GM12874 (cell line): ENCODE data around the gene SDHB.

Source experiments
- TF ChIP-seq, protein P1 (sequence below): IDR thresholded peaks from 2 replicates; pipeline ENCODE4 v1.5.1; 2011; ENCODE audit warnings: low read depth, mild to moderate bottlenecking, control low read depth, low read length, moderate library complexity; ENCODE audit not compliant: insufficient read depth

SDHB gene

DNA sequence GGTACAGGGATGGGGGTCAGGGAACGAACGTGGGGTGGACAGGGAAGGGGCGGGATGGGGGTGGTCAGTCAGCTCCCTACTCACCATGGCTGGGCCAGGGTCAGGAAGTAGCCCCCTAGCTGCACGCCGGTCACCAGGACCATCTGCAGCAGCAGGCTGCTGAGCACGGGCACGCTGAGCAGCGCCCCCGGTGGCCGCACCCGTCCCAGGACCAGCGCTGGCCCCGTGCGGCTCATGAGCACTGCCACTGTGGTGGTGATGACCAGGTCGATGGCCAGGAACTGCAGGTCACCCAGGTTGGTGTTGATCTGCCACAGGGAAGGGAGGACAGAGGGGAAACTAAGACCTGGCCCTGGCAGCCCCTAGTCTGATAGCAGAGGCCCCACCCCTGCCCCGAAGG, 66.9 kb downstream of the SDHB start:
- TF ChIP-seq, protein P1, sequence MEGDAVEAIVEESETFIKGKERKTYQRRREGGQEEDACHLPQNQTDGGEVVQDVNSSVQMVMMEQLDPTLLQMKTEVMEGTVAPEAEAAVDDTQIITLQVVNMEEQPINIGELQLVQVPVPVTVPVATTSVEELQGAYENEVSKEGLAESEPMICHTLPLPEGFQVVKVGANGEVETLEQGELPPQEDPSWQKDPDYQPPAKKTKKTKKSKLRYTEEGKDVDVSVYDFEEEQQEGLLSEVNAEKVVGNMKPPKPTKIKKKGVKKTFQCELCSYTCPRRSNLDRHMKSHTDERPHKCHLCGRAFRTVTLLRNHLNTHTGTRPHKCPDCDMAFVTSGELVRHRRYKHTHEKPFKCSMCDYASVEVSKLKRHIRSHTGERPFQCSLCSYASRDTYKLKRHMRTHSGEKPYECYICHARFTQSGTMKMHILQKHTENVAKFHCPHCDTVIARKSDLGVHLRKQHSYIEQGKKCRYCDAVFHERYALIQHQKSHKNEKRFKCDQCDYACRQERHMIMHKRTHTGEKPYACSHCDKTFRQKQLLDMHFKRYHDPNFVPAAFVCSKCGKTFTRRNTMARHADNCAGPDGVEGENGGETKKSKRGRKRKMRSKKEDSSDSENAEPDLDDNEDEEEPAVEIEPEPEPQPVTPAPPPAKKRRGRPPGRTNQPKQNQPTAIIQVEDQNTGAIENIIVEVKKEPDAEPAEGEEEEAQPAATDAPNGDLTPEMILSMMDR, result peak; percentile 56

DNA sequence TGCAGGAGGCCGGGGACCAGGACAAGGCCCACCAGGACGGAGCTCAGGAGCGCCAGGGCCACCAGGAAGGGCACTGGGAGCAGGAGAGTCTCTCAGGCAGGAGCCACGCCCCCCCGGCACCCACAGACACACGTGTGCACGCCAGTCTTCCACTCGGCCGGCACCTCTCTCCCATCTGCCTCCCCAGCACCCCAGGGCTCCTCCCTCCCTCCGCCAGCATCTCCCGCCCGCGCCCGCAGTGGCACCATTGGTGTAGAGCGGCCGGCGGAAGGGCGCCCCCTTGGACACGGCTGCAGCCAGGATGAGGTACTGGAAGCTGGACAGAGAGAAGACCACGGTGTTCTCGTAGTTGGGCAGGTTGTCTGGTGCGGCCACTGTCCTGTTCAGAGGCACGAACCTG, 67.3 kb downstream of the SDHB start:
- TF ChIP-seq, protein P1, result no peak

DNA sequence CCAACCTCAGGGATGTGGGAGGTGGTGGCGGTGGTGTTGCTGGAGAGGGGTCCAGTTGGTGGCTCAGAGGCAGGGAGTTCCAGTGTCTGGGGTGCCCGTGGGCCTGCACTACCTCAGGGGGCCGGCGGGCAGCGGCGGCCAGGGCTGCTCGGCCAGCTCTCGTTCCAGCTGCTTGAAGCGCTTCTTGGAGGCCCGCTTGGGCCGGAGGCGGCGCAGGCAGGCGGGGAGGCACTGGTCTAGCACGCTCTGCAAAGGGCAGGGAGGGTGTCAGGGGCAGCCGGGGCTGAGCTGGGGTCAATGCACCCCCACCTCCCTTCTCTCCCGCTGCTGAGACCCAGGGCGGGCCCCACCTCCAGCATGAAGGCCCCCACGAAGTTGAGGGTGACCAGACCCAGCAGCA, 67.7 kb downstream of the SDHB start:
- TF ChIP-seq, protein P1, result no peak

DNA sequence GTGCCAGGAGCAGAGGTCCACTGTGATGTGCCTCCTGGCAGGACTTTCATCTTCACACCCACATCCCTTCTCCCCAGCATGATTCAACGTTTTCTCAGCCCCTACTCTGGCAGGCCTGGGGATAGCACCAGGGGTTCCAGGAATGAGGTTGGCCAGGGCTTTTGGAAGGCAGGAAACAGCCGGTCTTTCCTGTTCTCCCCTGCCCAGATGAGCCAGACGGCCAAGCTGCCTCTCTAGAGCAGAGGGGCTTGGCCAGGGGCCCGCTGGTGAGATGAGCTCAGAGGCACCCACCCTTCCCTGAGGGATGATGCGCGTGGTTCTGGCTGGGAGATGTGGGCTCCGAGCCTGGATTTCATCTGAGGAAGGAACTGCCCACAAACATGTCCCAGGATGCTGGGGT, 69.1 kb downstream of the SDHB start:
- TF ChIP-seq, protein P1, result no peak

DNA sequence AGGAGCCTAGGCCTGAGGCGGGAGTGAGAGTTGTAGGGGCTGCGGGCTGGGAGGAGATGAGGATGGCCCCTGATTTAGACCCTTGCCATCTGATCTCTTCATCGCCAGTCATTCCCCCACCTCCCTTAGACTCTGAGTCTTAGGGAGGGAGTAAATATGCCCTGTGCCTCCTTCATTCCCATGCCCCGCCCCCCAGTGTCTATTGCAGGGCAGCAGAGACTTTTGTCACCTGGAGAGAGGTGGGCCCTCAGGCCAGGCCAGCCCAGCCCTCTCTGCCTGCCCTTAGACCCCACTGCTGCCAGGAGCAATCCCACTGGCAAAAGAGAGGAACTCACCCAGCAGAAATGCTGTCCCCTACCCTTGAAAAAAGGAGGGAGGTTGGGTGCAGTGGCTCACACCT, 70.2 kb downstream of the SDHB start:
- TF ChIP-seq, protein P1, result no peak

DNA sequence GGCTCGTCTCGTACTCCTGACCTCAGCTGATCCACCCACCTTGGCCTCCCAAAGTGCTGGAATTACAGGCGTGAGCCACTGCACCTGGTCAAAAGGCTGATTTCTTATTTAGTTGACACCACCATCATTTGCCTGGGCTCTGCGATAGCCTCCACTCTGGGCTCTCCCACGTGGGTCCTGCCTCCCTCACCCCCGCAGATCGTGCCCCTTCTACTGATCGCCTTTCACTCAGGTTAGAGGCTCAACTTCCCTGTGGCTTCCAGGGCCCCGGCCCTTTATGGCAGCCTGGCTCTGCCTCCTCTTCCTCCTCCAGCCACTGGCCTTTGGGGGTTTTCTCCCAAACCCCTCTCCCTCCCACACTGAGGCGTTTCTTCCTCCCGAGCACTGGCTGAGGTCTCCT, 70.9 kb downstream of the SDHB start:
- TF ChIP-seq, protein P1, result no peak

DNA sequence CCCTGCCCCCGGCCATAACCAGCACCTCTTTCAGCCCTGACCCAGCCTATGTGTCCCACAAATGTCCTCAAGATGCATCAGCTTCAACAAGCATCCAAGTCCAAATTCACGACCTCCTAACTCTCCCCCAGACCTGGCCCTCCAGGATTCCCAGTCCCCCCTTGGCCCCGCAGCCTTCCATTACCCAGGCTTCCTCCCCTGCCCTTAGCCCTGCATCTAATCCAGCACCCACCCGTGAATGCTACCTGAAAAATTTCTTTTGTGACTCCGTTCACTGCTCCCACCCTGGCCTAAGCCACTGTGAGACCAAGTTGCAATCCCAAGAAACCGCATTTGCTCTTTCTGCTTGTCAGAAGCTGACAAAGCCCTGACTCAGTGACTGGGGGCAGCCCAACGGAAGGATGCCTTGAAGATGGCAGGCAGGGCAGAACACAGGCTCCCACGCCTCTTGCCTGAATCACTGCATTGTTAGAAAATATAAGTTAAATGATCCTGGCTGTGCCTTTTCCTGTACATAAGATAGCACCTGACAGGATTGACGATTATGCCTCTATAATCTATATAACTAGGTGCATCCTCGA, 72.5 kb downstream of the SDHB start:
- TF ChIP-seq, protein P1, result no peak
